Muscle of back (tissue), 11 donors: Measurements from ENCODE around the gene OR4B1. TPM values are rescaled to one million over a fixed set of nuclear protein-coding genes. Genes with fewer than 3 reads are reported as not detected.

Experiments used
- DNase-seq, 3 donors: peaks; one replicate each; pipeline versions ENCODE4 v3.0.0 to v3.0.0-alpha.2; 2013
- polyA plus RNA-seq, 10 donors: library from polyadenylated mRNA; unstranded; fragments of 120-200 nt; gene quantifications; one replicate each; pipeline ENCODE4 v1.2.1, GENCODE V29; 2013; ENCODE audit not compliant: insufficient read length in 10 of 10

The OR4B1 gene
- polyA plus RNA-seq, 10 donors, result not detected

- DNase-seq, result no peak
Observed at GRCh38 chr11:48248902-48249301, 32.3 kb downstream of the OR4B1 start.

- DNase-seq, result no peak
Observed at GRCh38 chr11:48261600-48261999, 45.0 kb downstream of the OR4B1 start.

- no peak for DNase-seq
Observed at GRCh38 chr11:48263423-48263911, 46.9 kb downstream of the OR4B1 start, which contains the start of gene OR4X1. TSS of gene OR4X1 (plus strand) at chr11:48263861. CDS start at chr11:48263861, 0 bp downstream.

Other genes starting within 250 kb of the OR4B1 start
- 1 to 10 TPM; 2.8 to 5.3 (median 3.7) TPM for gene PTPRJ, start 236.3 kb upstream of the OR4B1 start, polyA plus RNA-seq
- gene OR4X2, start 28.3 kb downstream of the OR4B1 start, polyA plus RNA-seq, result not detected
- not detected for gene OR4X1, start 47.1 kb downstream of the OR4B1 start, polyA plus RNA-seq
- gene OR4S1, start 89.4 kb downstream of the OR4B1 start, polyA plus RNA-seq, result not detected
- not detected for gene OR4C3, start 108.1 kb downstream of the OR4B1 start, polyA plus RNA-seq
- gene OR4C5, start 149.7 kb downstream of the OR4B1 start, polyA plus RNA-seq, result not detected